Measurements from ENCODE around the gene TNFRSF21.

The TNFRSF21 gene, protein sequence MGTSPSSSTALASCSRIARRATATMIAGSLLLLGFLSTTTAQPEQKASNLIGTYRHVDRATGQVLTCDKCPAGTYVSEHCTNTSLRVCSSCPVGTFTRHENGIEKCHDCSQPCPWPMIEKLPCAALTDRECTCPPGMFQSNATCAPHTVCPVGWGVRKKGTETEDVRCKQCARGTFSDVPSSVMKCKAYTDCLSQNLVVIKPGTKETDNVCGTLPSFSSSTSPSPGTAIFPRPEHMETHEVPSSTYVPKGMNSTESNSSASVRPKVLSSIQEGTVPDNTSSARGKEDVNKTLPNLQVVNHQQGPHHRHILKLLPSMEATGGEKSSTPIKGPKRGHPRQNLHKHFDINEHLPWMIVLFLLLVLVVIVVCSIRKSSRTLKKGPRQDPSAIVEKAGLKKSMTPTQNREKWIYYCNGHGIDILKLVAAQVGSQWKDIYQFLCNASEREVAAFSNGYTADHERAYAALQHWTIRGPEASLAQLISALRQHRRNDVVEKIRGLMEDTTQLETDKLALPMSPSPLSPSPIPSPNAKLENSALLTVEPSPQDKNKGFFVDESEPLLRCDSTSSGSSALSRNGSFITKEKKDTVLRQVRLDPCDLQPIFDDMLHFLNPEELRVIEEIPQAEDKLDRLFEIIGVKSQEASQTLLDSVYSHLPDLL

DNA sequence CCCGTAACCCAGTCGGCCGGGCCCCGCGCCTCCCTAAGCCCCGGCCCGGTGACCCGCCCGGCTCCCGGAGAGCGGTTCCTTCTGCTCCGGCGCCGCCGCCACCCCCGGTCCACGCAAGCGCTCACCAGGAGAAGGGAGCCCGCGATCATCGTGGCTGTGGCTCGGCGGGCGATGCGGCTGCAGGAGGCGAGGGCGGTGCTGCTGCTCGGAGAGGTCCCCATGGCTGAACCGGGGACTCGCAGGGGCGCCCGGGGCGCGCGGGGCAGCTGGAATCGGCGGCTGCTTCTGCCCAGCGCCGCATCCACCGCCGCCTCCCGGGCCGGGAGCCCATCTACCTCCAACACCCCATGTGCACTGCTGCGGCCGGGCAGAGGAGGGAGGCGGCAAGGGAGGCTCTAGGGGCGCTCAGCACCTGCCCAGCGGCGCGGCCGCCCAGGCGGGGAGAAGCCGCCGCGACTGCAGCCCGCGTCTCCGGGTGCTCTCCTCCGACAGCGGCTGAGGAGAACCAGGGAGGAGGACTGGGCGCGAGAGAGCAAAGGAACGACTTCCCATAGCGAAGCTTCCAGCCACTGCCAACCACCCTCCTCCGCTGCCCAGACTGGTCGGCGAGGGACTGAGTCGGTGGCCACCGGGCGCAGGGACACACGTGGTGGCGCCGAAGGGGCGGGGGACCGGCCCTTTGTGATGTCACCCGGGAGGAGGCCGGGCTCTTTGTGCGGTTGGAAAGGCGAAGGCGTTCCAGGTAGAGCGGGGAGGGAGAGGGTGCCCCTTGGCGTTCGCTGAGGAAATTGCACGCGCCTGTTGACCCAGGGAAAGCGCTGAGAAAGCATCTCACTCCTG lies at the start of gene TNFRSF21:
Gene TNFRSF21 (minus strand): TSS at position 615 of the 840 bp plus-strand sequence. CDS start 394 bp downstream, at position 221.
- H3K9ac ChIP-seq, result peak within 1 kb of the TSS; percentile 74 to 94 (median 84)
- peak within 1 kb of the TSS; percentile 72 to 95 (median 88) for H3K4me3 ChIP-seq
- peaks cover 0 to 7% (median 0%) of the 10 kb centered on the region in 11 experiments; a peak in 2 of 22 replicates for H3K9me3 ChIP-seq (replicated peaks in 1 of 11)
- H3K27me3 ChIP-seq, result peaks cover 0 to 16% (median 0%) of the 10 kb centered on the region in 11 experiments; a peak in 5 of 22 replicates
- TF ChIP-seq Cebpa-rat (IDR thresholded peaks at IDR 0.05), result no peak
- peak within 1 kb of the TSS; percentile 75 to 99 (median 93) for H3K4me2 ChIP-seq
- H3K27ac ChIP-seq, result peak within 1 kb of the TSS; percentile 50 to 91 (median 78); a peak in 20 of 22 replicates
- 0 out of 22 replicates have a peak, but pooled peaks cover 0 to 1% (median 0%) of the 10 kb centered on the region in 11 experiments for H3K36me3 ChIP-seq
- H4K20me1 ChIP-seq, result peaks cover 0 to 48% (median 22%) of the 10 kb centered on the region in 11 experiments; a peak in 9 of 22 replicates
- H3K4me1 ChIP-seq, result peaks cover 10 to 31% (median 20%) of the 10 kb centered on the region in 10 experiments; a peak in 19 of 20 replicates

DNA sequence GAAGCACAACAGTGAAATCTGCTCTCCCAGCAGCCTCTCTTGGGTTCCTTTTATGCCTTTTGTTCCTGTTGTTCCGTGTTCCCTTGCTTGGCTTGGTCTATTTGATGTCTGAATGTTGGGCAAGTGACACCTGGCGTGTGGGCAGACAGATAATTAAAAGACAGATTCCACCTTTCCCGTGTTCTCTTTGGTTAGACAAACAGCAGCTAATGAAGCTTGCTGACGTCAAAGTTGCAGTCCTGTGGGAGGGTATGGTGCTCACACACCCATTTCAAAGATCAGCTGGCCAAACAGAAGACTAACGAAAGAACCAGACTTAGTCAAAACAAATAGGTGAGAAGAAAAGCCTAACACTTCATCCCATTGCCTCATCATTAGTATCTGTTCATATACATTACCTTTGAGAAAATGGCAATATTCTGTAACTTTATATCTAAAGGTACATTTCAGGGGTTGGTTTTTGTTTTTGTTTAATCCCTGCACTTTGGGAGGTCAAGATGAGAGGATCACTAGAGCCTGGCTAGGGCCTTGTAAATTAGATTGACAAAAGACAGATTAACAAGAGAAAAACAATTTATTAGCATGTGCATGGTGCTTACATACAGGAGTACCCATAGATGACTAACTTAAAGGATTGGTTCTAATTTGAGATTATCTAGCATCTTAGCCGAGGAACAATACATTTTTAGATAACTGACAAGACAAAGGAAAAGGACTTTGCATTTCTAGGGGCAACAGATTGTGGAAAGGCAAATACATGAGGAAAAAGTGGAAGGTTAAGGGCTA lies 48.9 kb upstream of the TNFRSF21 start:
- H3K27ac ChIP-seq, result no peak overlapping the region
- H3K27me3 ChIP-seq, result no peaks in the 10 kb centered on the region
- H3K4me2 ChIP-seq, result no peak overlapping the region
- TF ChIP-seq Cebpa-rat (IDR thresholded peaks at IDR 0.05), result no peak
- H4K20me1 ChIP-seq, result no peaks in the 10 kb centered on the region
- no peak overlapping the region for H3K4me3 ChIP-seq
- peaks cover 11 to 29% (median 13%) of the 10 kb centered on the region in 10 experiments; a peak in 19 of 20 replicates for H3K4me1 ChIP-seq
- H3K9me3 ChIP-seq (replicated peaks in 1 of 11), result no peaks in the 10 kb centered on the region
- H3K36me3 ChIP-seq, result no peaks in the 10 kb centered on the region
- no peak overlapping the region for H3K9ac ChIP-seq

DNA sequence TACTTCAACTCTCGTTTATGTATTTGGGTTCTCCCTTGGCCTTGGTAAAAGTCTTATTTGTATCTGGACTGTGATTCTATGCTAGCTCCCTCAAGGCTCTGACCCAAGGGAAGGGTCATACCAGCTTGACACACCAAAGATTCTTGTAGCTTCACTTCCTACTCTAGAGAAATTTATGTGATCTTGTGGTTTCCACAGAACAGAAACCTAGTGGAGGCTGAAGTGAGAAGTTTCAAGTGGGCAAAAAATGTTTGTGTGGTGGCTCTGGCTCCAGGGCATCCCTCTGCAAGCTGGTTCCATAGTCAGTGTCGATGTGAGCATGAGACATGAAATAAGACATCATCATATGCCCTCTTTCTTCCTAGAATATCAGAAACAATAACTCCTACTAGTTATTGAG lies 48.1 kb upstream of the TNFRSF21 start:
- Histone ChIP-seq H3K4me3 (no peak overlapping the region), H3K36me3 (no peaks in the 10 kb centered on the region), H4K20me1 (no peaks in the 10 kb centered on the region), H3K4me2 (no peak overlapping the region), H3K4me1 (peaks cover 11 to 38% (median 13%) of the 10 kb centered on the region in 10 experiments; a peak in 19 of 20 replicates), H3K9ac (no peak overlapping the region), H3K9me3 (replicated peaks in 1 of 11) (no peaks in the 10 kb centered on the region), H3K27ac (no peak overlapping the region), H3K27me3 (no peaks in the 10 kb centered on the region)
- TF ChIP-seq Cebpa-rat (IDR thresholded peaks at IDR 0.05), result no peak

DNA sequence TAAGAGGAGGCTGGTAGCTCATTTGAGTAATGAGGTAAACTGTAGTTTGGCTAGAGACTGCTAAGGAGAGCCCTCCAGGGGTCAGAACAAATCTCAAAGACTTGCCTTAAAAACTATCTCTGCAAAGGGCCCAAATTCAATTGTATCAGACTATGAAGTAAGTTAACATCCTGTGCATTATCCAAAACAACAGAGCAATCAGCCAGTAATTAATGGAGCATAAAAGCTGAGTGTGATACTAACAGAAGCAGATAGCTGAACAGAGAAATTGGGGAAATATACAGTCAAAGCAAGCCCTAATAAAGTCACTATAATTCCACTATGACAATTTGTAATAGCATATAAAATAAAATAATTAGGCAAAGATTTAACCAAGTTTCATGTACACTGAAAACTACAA lies 45.8 kb upstream of the TNFRSF21 start:
- Histone ChIP-seq H3K36me3 (no peaks in the 10 kb centered on the region), H3K4me2 (peak overlapping the region in 1 of 11 experiments; percentile 12; a peak in 1 of 22 replicates), H3K4me3 (no peak overlapping the region), H3K9ac (no peak overlapping the region), H3K9me3 (replicated peaks in 1 of 11) (peaks cover 0 to 9% (median 0%) of the 10 kb centered on the region in 11 experiments; a peak in 2 of 22 replicates), H4K20me1 (no peaks in the 10 kb centered on the region), H3K27me3 (no peaks in the 10 kb centered on the region), H3K4me1 (peaks cover 5 to 35% (median 7%) of the 10 kb centered on the region in 10 experiments; a peak in 18 of 20 replicates), H3K27ac (no peak overlapping the region)
- TF ChIP-seq Cebpa-rat (IDR thresholded peaks at IDR 0.05), result no peak

DNA sequence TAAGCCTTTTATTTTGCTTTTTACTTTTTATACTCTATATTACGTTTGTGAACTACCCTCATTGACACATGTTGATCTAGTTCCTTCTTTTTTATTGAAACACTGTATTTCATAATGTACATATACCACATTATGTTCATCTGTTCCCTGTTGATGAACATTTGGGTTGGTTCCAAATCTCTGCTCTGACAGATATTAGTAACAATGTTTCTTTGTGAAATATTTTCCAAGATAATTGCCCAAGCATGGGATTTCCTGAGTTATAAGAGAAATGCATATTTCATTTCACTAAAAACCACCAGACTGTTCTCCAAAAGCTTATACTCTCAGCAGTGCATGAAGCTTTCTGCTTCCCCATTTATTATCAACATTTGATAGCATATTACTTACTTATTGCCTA lies 44.2 kb upstream of the TNFRSF21 start:
- no peak for TF ChIP-seq Cebpa-rat (IDR thresholded peaks at IDR 0.05)
- H3K27me3 ChIP-seq, result no peaks in the 10 kb centered on the region
- peaks cover 0 to 30% (median 0%) of the 10 kb centered on the region in 10 experiments; a peak in 5 of 20 replicates for H3K4me1 ChIP-seq
- peaks cover 0 to 9% (median 0%) of the 10 kb centered on the region in 11 experiments; a peak in 2 of 22 replicates for H3K9me3 ChIP-seq (replicated peaks in 1 of 11)
- H3K4me3 ChIP-seq, result no peak overlapping the region
- H3K9ac ChIP-seq, result no peak overlapping the region
- peak overlapping the region in 1 of 11 experiments; percentile 23; a peak in 2 of 22 replicates for H3K27ac ChIP-seq
- H3K4me2 ChIP-seq, result peak overlapping the region in 1 of 11 experiments; percentile 19; a peak in 2 of 22 replicates
- H4K20me1 ChIP-seq, result no peaks in the 10 kb centered on the region
- H3K36me3 ChIP-seq, result no peaks in the 10 kb centered on the region

DNA sequence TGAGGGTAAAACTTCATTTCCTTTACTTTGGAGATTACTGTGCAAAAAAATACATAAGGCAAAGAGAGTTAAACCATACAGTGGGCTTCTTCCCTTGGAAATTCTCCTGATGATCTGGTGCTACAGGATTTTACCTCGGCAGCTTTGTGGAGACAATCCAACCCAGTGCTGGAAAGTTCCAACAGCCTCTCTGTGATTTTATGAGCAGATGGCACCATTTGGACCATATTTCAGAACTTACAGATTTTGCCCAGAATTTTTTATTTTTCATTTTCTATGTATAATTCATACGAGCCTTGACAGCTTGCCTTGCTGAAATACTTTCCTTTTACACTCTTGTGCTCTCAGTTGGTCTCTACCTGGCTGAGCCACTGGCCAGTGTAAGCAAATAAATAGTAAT lies 43.3 kb upstream of the TNFRSF21 start:
- Histone ChIP-seq H3K4me1 (peaks cover 0 to 30% (median 0%) of the 10 kb centered on the region in 10 experiments; a peak in 5 of 20 replicates), H4K20me1 (no peaks in the 10 kb centered on the region), H3K27me3 (no peaks in the 10 kb centered on the region), H3K36me3 (no peaks in the 10 kb centered on the region), H3K27ac (no peak overlapping the region), H3K4me2 (0 out of 22 replicates have a peak overlapping the region, but pooled peaks of 1 of the 11 experiments have one; percentile 1), H3K9me3 (replicated peaks in 1 of 11) (peaks cover 0 to 9% (median 0%) of the 10 kb centered on the region in 11 experiments; a peak in 3 of 22 replicates), H3K4me3 (no peak overlapping the region), H3K9ac (no peak overlapping the region)
- TF ChIP-seq Cebpa-rat (IDR thresholded peaks at IDR 0.05), result no peak

DNA sequence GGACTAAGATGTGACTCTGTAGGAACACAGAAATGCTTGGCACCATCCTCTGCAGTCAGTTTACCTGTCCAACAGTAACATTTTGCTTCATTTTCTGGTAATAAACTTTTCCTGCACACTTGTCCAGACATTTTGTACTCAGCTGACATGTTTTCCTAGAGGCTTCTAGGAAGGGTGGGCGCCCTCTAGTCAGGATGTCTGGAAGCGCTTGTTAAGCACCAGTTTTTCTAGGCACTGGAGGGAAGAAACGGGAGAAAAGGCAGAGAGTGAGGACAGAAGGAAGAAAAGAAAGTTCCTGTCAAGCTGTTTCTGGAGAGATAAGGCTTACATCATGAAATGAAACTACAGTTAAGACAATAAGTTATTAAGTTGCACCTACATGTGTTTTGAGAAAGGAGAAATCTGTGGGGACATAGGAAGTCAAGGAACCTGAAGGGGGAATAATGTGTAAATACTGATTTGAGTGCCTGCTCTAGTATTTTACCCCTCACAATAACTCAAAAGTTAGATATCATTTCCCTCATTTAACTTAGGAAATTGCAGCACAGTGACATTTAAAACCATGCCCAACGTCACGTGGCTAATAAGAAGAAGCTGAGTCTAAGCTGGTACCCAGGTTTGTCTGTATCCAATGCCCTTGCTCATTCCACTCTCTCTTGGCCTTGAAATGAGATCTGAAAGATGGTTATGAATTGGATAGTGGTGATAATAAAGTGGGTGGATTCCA lies 42.7 kb upstream of the TNFRSF21 start:
- Histone ChIP-seq H3K4me2 (no peak overlapping the region), H4K20me1 (no peaks in the 10 kb centered on the region), H3K27ac (no peak overlapping the region), H3K4me3 (no peak overlapping the region), H3K4me1 (peaks cover 0 to 30% (median 0%) of the 10 kb centered on the region in 10 experiments; a peak in 5 of 20 replicates), H3K9me3 (replicated peaks in 1 of 11) (peaks cover 0 to 9% (median 0%) of the 10 kb centered on the region in 11 experiments; a peak in 3 of 22 replicates), H3K9ac (no peak overlapping the region), H3K36me3 (no peaks in the 10 kb centered on the region), H3K27me3 (no peaks in the 10 kb centered on the region)
- no peak for TF ChIP-seq Cebpa-rat (IDR thresholded peaks at IDR 0.05)

Data from BLaER1 treated with 17β-estradiol and CSF1 and Interleukin-3, amounts not matched to agents 10 nM and 100 nM (cell line).